DOHH2 (cell line): ENCODE measurements around the gene ADD3.

Source experiments
- CTCF ChIP-seq: fragments of 200-600 bp; sonication (generic); IDR thresholded peaks from one replicate; pipeline ENCODE4 v1.5.1; 2014; ENCODE audit warnings: antibody characterized with exemption, mild to moderate bottlenecking, low read depth, low read length; ENCODE audit not compliant: poor library complexity, severe bottlenecking
- EZH2phosphoT487 ChIP-seq: fragments of 200-600 bp; sonication (generic); IDR thresholded peaks from 2 replicates; pipeline ENCODE4 v1.6.1; 2017; ENCODE audit warnings: borderline replicate concordance, mild to moderate bottlenecking, antibody characterized with exemption, low read length, moderate library complexity, mixed read lengths

- TF ChIP-seq CTCF (no peak), EZH2phosphoT487 (no peak)
These were observed 34.4 kb upstream of the ADD3 start for GRCh38 chr10:109973326-109973829.
